HepG2 (cell line): Measurements from ENCODE around the gene CLIC1. TPM values are rescaled to one million over a fixed set of nuclear protein-coding genes. Genes with fewer than 3 reads are reported as not detected.

Source experiments
- ATF7 ChIP-seq, 2 experiments: fragments of 450-650 bp in 1 of 2; sonication (generic) in 1 of 2; formaldehyde crosslinking in 1 of 2; IDR thresholded peaks; 2 replicates each; pipeline versions ENCODE4 v1.4.0 to v1.6.1; 2016 to 2020; ENCODE audit warnings: antibody characterized with exemption in 1 of 2, mild to moderate bottlenecking in 1 of 2, missing genetic modification reagents in 1 of 2
- ERF ChIP-seq: IDR thresholded peaks from 2 replicates; pipeline ENCODE4 v1.6.1; 2018; ENCODE audit warnings: missing biosample characterization, missing genetic modification reagents
- GLI4 ChIP-seq: sonication (generic); formaldehyde crosslinking; IDR thresholded peaks from 2 replicates; pipeline ENCODE4 v1.5.1; 2020; ENCODE audit warnings: missing genetic modification reagents, mild to moderate bottlenecking, moderate library complexity, borderline replicate concordance
- HCFC1 ChIP-seq: fragments of 150-350 bp; IDR thresholded peaks from 2 replicates; pipeline ENCODE4 v1.6.1; 2014; ENCODE audit warnings: low read depth, low read length
- HDAC1 ChIP-seq: sonication (generic); formaldehyde crosslinking; IDR thresholded peaks from 2 replicates; pipeline ENCODE4 v1.5.1; 2020; ENCODE audit warnings: mild to moderate bottlenecking, missing genetic modification reagents
- HNRNPLL ChIP-seq: fragments of 200-400 bp; formaldehyde crosslinking; IDR thresholded peaks from 2 replicates; pipeline ENCODE4 v1.6.1; 2017; ENCODE audit warnings: mild to moderate bottlenecking, low read depth, low read length; ENCODE audit not compliant: poor library complexity, severe bottlenecking
- KLF6 ChIP-seq: IDR thresholded peaks from 2 replicates; pipeline ENCODE4 v1.8.0; 2016; ENCODE audit warnings: missing biosample characterization, missing genetic modification reagents
- MTF2 ChIP-seq: sonication (generic); formaldehyde crosslinking; IDR thresholded peaks from 2 replicates; pipeline ENCODE4 v1.5.0; 2020; ENCODE audit warnings: missing genetic modification reagents, borderline replicate concordance
- NFATC3 ChIP-seq: sonication (generic); formaldehyde crosslinking; IDR thresholded peaks from 2 replicates; pipeline ENCODE4 v1.5.1; 2020; ENCODE audit warnings: mild to moderate bottlenecking, missing genetic modification reagents
- POLR2A ChIP-seq, 2 experiments: IDR thresholded peaks; 2 replicates each; pipeline ENCODE4 v1.6.1; 2011; ENCODE audit warnings: low read depth in 2 of 2, low read length in 2 of 2, mild to moderate bottlenecking in 1 of 2, moderate library complexity in 1 of 2; ENCODE audit not compliant: insufficient read depth in 1 of 2
- POLR2AphosphoS5 ChIP-seq: IDR thresholded peaks from 2 replicates; pipeline ENCODE4 v1.6.1; 2012; ENCODE audit warnings: low read depth, low read length
- SRY ChIP-seq: sonication (generic); formaldehyde crosslinking; IDR thresholded peaks from 2 replicates; pipeline ENCODE4 v1.8.0; 2022; ENCODE audit warnings: mild to moderate bottlenecking, missing genetic modification reagents
- STAT5B ChIP-seq: sonication (generic); formaldehyde crosslinking; IDR thresholded peaks from 2 replicates; pipeline ENCODE4 v1.4.0; 2020; ENCODE audit warnings: missing genetic modification reagents
- ZFY ChIP-seq: sonication (generic); formaldehyde crosslinking; IDR thresholded peaks from 2 replicates; pipeline ENCODE4 v1.4.0; 2020; ENCODE audit warnings: missing genetic modification reagents
- ZMAT3 ChIP-seq: sonication (generic); formaldehyde crosslinking; conservative IDR thresholded peaks from 2 replicates; pipeline ENCODE4 v1.7.0; 2021; ENCODE audit warnings: missing genetic modification reagents
- ZNF235 ChIP-seq: sonication (generic); formaldehyde crosslinking; IDR thresholded peaks from 2 replicates; pipeline ENCODE4 v1.8.1; 2023; ENCODE audit warnings: mild to moderate bottlenecking, missing genetic modification reagents, borderline replicate concordance
- ZNF274 ChIP-seq: sonication (generic); formaldehyde crosslinking; IDR thresholded peaks from 2 replicates; pipeline ENCODE4 v1.5.1; 2020; ENCODE audit warnings: mild to moderate bottlenecking, missing genetic modification reagents
- ZNF30 ChIP-seq: sonication (generic); formaldehyde crosslinking; IDR thresholded peaks from 2 replicates; pipeline ENCODE4 v1.5.0; 2020; ENCODE audit warnings: mild to moderate bottlenecking, missing genetic modification reagents
- ZSCAN20 ChIP-seq: sonication (generic); formaldehyde crosslinking; IDR thresholded peaks from 2 replicates; pipeline ENCODE4 v1.4.0; 2020; ENCODE audit warnings: missing genetic modification reagents, mild to moderate bottlenecking, borderline replicate concordance
- polyA plus RNA-seq, 8 experiments: library from polyadenylated mRNA; depleted of rRNA in 3 of 8; stranded (reverse) in 7 of 8; unstranded in 1 of 8; fragments of >200 nt; fragmentation: Illumina TruSeq in 4 of 8; extraction: Trizol in 4 of 8; gene quantifications; 2 replicates each; pipeline versions ENCODE4 v1.2.1 to v1.2.3, GENCODE V29; 2011 to 2016; ENCODE audit warnings: low read depth in 4 of 8, missing spikeins in 1 of 8, mixed read lengths in 1 of 8; ENCODE audit not compliant: insufficient read depth in 1 of 8
- total RNA-seq, 5 experiments: library from RNA; depleted of rRNA; stranded (reverse); fragments of >200 nt; fragmentation: Illumina TruSeq; extraction: Trizol; gene quantifications; 2 replicates each; pipeline ENCODE4 v1.2.3, GENCODE V29; 2016; ENCODE audit warnings: low read depth in 1 of 5
- TF ChIP-seq, protein P1 (sequence below), 2 experiments: IDR thresholded peaks; 2 replicates each; pipeline ENCODE4 v1.6.1; 2011 to 2012; ENCODE audit warnings: low read length in 2 of 2, borderline replicate concordance in 1 of 2, low read depth in 1 of 2, mild to moderate bottlenecking in 1 of 2, moderate library complexity in 1 of 2
- TF ChIP-seq, protein P2 (sequence below): sonication (generic); formaldehyde crosslinking; IDR thresholded peaks from 2 replicates; pipeline ENCODE4 v1.5.0; 2020; ENCODE audit warnings: mild to moderate bottlenecking, missing genetic modification reagents
- TF ChIP-seq, protein P3 (sequence below): sonication (generic); formaldehyde crosslinking; IDR thresholded peaks from 2 replicates; pipeline ENCODE4 v1.4.0; 2020; ENCODE audit warnings: missing genetic modification reagents

Gene CLIC1
- total and polyA plus RNA-seq, 2 of the 13 experiments (the other 11 are each of a cell fraction or from before 2014, with no cell fraction given): 602 to 891 TPM

DNA sequence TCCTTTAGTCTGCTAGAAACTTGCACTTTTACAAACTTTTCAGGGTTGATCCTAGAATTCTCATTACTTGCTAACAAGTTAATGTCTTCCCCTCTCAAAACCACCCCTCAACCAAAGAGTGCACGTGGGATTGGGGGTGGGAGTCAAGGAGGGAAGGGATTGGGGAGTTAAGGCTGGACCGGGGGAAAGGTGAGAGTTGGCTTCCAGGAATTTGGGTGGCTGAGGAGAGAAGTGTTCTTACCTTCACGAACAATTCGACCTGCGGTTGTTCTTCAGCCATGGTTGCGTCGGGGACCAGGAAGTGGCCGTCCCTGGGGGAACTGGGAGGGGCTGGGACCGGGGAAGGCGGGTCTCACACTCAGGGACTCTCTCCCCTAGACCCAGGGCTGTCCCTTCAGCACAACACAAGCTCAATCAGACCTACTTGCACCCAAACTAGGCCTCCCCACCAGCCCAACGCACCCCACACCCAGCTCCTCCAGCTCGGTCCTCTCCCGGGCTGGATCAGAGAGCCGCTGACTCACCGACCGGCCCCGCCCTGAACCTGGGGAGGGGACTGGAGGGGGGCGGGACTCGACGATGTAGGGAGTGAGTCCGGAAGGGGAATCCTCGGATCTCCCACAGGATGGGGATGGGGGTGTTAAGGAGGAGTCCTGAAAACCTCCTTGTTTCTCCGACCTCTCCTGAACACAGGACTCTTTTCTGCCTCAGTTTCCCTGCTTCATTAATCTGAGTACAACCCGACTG, at the start of gene CLIC1 (continued):
- TF ChIP-seq MTF2 (CRISPR knock-in tag) (0 out of 2 replicates have a peak, but pooled peaks have one; percentile 91), HCFC1 (no peak), NFATC3 (CRISPR knock-in tag) (no peak), ZMAT3 (peak; percentile 60; the same call in 1 of the 2 replicates), STAT5B (peak; percentile 39; the same call in 1 of the 2 replicates), ZNF235 (CRISPR knock-in tag) (peak; percentile 84; the same call in 1 of the 2 replicates), ZFY (CRISPR knock-in tag) (peak; percentile 66; the same call in 1 of the 2 replicates), HNRNPLL (peak; percentile 57), ZNF30 (peak; percentile 53; the same call in 1 of the 2 replicates), POLR2A (IDR thresholded peaks at IDR 0.05; ENCODE audit: insufficient read depth in 1 of 2, low read depth in 2 of 2, low read length in 2 of 2) (peak in 1 of 2 experiments; percentile 68; a peak in 2 of 4 replicates), ATF7 (IDR thresholded peaks at IDR 0.05) (no peak), ATF7 (CRISPR knock-in tag; IDR thresholded peaks at IDR 0.05) (no peak), SRY (CRISPR knock-in tag) (peak; percentile 82; the same call in 1 of the 2 replicates), GLI4 (CRISPR knock-in tag) (peak; percentile 7; the same call in 1 of the 2 replicates), ERF (CRISPR knock-in tag) (peak; percentile 72), HDAC1 (peak; percentile 75; the same call in 1 of the 2 replicates), POLR2AphosphoS5 (peak; percentile 94), KLF6 (CRISPR knock-in tag) (peak; percentile 43; the same call in 1 of the 2 replicates), ZSCAN20 (CRISPR knock-in tag) (peak; percentile 48; the same call in 1 of the 2 replicates), ZNF274 (CRISPR knock-in tag) (no peak; the same call in 1 of the 2 replicates)
- TF ChIP-seq, protein P1, sequence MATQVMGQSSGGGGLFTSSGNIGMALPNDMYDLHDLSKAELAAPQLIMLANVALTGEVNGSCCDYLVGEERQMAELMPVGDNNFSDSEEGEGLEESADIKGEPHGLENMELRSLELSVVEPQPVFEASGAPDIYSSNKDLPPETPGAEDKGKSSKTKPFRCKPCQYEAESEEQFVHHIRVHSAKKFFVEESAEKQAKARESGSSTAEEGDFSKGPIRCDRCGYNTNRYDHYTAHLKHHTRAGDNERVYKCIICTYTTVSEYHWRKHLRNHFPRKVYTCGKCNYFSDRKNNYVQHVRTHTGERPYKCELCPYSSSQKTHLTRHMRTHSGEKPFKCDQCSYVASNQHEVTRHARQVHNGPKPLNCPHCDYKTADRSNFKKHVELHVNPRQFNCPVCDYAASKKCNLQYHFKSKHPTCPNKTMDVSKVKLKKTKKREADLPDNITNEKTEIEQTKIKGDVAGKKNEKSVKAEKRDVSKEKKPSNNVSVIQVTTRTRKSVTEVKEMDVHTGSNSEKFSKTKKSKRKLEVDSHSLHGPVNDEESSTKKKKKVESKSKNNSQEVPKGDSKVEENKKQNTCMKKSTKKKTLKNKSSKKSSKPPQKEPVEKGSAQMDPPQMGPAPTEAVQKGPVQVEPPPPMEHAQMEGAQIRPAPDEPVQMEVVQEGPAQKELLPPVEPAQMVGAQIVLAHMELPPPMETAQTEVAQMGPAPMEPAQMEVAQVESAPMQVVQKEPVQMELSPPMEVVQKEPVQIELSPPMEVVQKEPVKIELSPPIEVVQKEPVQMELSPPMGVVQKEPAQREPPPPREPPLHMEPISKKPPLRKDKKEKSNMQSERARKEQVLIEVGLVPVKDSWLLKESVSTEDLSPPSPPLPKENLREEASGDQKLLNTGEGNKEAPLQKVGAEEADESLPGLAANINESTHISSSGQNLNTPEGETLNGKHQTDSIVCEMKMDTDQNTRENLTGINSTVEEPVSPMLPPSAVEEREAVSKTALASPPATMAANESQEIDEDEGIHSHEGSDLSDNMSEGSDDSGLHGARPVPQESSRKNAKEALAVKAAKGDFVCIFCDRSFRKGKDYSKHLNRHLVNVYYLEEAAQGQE (IDR thresholded peaks at IDR 0.05; ENCODE audit: borderline replicate concordance in 1 of 2, low read depth in 1 of 2, low read length in 2 of 2): 0 out of 4 replicates have a peak, but pooled peaks of 1 of the 2 experiments have one; percentile 17
- TF ChIP-seq, protein P2, sequence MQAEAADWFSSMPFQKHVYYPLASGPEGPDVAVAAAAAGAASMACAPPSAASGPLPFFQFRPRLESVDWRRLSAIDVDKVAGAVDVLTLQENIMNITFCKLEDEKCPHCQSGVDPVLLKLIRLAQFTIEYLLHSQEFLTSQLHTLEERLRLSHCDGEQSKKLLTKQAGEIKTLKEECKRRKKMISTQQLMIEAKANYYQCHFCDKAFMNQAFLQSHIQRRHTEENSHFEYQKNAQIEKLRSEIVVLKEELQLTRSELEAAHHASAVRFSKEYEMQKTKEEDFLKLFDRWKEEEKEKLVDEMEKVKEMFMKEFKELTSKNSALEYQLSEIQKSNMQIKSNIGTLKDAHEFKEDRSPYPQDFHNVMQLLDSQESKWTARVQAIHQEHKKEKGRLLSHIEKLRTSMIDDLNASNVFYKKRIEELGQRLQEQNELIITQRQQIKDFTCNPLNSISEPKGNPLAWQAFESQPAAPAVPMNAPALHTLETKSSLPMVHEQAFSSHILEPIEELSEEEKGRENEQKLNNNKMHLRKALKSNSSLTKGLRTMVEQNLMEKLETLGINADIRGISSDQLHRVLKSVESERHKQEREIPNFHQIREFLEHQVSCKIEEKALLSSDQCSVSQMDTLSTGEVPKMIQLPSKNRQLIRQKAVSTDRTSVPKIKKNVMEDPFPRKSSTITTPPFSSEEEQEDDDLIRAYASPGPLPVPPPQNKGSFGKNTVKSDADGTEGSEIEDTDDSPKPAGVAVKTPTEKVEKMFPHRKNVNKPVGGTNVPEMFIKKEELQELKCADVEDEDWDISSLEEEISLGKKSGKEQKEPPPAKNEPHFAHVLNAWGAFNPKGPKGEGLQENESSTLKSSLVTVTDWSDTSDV (CRISPR knock-in tag): peak; percentile 94
- TF ChIP-seq, protein P3, sequence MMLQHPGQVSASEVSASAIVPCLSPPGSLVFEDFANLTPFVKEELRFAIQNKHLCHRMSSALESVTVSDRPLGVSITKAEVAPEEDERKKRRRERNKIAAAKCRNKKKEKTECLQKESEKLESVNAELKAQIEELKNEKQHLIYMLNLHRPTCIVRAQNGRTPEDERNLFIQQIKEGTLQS (CRISPR knock-in tag): peak; percentile 93
